Spinal cord (tissue), 10 donors: ENCODE measurements around the gene APEH. TPM values are rescaled to one million over a fixed set of nuclear protein-coding genes. Genes with fewer than 3 reads are reported as not detected.

ENCODE experiments used
- DNase-seq, 6 donors: peaks; one replicate each; pipeline versions ENCODE4 v3.0.0 to v3.0.0-alpha.2; 2013 to 2015; ENCODE audit warnings: low spot score in 6 of 6, low read depth in 4 of 6
- H3K27ac ChIP-seq: one replicate; pipeline ENCODE4 v1.5.1; 2013; ENCODE audit warnings: low read depth, low read length, control low read depth
- H3K27me3 ChIP-seq: one replicate; pipeline ENCODE4 v1.6.1; 2013; ENCODE audit warnings: low read length; ENCODE audit not compliant: control insufficient read depth, insufficient read depth
- H3K36me3 ChIP-seq: one replicate; pipeline ENCODE4 v1.6.1; 2013; ENCODE audit warnings: low read length; ENCODE audit not compliant: control insufficient read depth, insufficient read depth
- H3K4me1 ChIP-seq: one replicate; pipeline ENCODE4 v1.6.1; 2013; ENCODE audit warnings: low read length; ENCODE audit not compliant: control insufficient read depth, insufficient read depth
- H3K4me3 ChIP-seq: one replicate; pipeline ENCODE4 v1.5.1; 2013; ENCODE audit warnings: low read depth, low read length, control low read depth
- H3K9me3 ChIP-seq: one replicate; pipeline ENCODE4 v1.6.1; 2013; ENCODE audit warnings: low read length; ENCODE audit not compliant: control insufficient read depth, insufficient read depth
- WGBS: methylation state at CpG from one replicate; pipeline ENCODE4 v1.1.5; 2013; ENCODE audit warnings: missing lambda C conversion rate; ENCODE audit not compliant: insufficient coverage; 5-methylcytosine and 5-hydroxymethylcytosine counted together
- polyA plus RNA-seq, 2 donors: library from polyadenylated mRNA; unstranded; fragments of 120-200 nt; gene quantifications; one replicate each; pipeline ENCODE4 v1.2.1, GENCODE V29; 2013; ENCODE audit not compliant: insufficient read length in 2 of 2
- total RNA-seq, 2 donors: library from RNA; depleted of rRNA in 1 of 2; stranded (reverse); fragments of 120-200 nt in 1 of 2; fragments of >200 nt in 1 of 2; gene quantifications; one replicate each; pipeline versions ENCODE4 v1.2.3 to v1.2.4, GENCODE V29; 2013 to 2014
- donor health status: healthy.

APEH gene
- total and polyA plus RNA-seq, 4 donors, result 68.3 to 116 (median 104) TPM

DNA sequence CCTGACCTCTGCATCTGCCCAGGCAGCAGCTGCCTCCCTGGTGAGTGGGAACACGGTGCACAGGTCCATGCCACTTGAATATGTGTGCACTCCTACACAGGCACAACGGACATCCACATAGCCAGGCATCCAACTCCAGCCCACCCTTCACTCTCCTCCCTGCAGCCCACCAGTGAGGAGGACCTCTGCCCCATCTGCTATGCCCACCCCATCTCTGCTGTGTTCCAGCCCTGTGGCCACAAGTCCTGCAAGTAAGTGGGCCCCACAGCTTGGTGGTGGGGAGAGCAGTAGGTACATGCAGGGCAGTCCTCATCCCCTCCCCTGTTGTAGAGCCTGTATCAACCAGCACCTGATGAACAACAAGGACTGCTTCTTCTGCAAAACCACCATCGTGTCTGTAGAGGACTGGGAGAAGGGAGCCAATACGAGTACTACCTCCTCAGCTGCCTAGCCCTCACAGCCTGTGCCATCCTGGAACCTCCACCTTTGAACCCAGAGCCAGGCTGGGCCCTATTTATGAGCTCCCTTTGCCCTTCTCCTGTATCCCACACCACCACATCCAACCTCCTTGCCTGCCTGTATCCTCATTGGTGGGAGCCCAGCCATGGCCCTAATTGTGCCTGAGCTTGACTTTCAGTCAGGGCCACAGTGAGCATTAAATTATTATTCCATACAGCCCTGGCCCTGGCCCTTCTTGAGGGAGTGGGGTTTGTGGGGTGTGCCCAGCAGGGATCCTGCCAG is 46.9 kb downstream of the APEH start:
- H3K4me1 ChIP-seq, result peaks cover 60% of the 10 kb centered on the region
- no peaks in the 10 kb centered on the region for H3K27me3 ChIP-seq
- H3K4me3 ChIP-seq, result no peak overlapping the region
- DNase-seq, result no peak
- no peaks in the 10 kb centered on the region for H3K9me3 ChIP-seq
- 80% methylated on average over 3 of the region's 4 CpGs for WGBS
- H3K36me3 ChIP-seq, result peaks cover 77% of the 10 kb centered on the region
- no peak overlapping the region for H3K27ac ChIP-seq

DNA sequence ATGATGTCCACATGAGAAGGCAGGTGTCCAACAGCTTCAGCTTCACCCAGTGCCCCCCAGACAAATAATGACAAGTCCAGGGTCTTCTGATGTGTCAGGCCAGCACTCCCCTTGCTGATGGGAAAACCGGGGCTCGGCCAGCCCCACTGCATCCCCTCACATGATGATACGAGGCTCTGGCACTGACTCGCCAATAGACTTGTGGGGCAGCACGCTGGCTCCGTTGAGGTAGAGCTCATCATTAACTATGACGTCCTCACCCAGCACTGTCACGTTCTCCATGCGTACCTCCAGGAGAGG is 47.4 kb downstream of the APEH start:
- DNase-seq, result no peak
- peaks cover 60% of the 10 kb centered on the region for H3K4me1 ChIP-seq

DNA sequence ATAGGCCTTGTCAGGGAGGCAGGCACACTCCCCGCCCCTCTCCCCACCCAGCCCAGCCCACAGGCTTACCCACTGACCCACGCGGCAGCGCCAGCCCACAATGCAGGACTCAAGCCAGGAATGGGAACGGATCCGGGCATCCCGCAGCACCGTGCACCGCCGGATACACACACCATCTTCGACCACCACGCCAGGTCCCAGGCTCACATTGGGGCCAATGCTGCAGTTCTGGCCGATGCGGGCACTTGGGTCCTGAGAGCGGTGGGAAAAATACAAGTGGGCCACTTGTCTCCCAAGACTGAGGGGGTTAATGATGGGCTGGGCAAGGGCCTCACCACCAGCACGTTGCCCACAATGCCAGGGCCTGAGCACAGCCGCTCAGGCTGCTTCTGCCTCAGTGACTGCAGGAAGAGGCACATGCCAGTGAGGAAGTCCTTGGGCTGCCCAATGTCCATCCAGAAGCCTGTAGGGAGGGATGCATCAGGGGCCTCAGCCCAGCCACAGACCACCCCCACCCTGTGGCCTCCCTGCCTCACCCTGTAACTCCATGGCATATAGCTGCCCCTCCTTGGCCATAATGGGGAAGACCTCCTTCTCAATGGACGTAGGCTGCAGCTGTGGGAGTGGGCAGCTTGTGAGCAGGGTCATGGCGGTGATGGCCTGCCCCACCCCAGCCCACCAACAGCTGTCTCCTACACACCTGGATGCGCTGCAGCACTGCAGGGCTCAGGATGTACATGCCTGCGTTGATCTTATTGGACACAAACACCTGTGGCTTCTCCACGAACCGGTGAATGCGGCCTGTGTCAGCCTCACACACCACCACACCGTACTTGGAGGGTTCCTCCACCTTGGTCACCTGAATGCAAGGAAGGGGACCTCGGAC is 48.0 kb downstream of the APEH start:
- Histone ChIP-seq H3K4me3 (no peak overlapping the region), H3K36me3 (peaks cover 77% of the 10 kb centered on the region), H3K9me3 (no peaks in the 10 kb centered on the region), H3K27me3 (no peaks in the 10 kb centered on the region), H3K27ac (no peak overlapping the region), H3K4me1 (peaks cover 61% of the 10 kb centered on the region)
- no peak for DNase-seq
- 90% methylated on average over 24 of the region's 26 CpGs for WGBS

More for the DNA sequence above, 47.4 kb downstream of the APEH start:
- Histone ChIP-seq H3K27ac (no peak overlapping the region), H3K36me3 (peaks cover 77% of the 10 kb centered on the region), H3K27me3 (no peaks in the 10 kb centered on the region), H3K9me3 (no peaks in the 10 kb centered on the region), H3K4me3 (no peak overlapping the region)
- 91% methylated on average over 9 of the region's 9 CpGs for WGBS

DNA sequence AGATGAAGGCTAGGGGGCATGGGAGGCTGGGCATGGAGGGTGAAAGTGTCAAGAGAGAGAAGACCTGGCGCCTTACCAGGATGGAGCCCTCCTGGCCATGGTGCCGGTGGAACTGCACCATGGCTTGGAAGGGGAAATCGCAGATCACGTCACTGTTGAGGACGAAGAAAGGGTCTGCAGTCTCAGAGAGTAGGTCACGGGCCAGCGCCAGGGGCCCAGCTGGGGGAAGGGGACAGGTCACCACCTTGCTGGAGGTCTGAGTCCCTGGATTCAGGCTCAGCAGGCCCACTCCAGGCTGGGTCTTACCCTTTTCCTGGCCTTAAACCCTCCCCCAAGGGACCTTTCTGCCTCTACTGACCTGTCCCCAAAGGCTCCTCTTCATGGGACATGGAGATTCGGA is 48.7 kb downstream of the APEH start:
- H3K36me3 ChIP-seq, result peaks cover 77% of the 10 kb centered on the region
- peak overlapping the region; percentile 88 for H3K4me3 ChIP-seq
- no peaks in the 10 kb centered on the region for H3K27me3 ChIP-seq
- WGBS, result 77% methylated on average over 8 of the region's 8 CpGs
- H3K27ac ChIP-seq, result peak overlapping the region; percentile 78
- no peaks in the 10 kb centered on the region for H3K9me3 ChIP-seq
- DNase-seq, result no peak
- H3K4me1 ChIP-seq, result peaks cover 62% of the 10 kb centered on the region

DNA sequence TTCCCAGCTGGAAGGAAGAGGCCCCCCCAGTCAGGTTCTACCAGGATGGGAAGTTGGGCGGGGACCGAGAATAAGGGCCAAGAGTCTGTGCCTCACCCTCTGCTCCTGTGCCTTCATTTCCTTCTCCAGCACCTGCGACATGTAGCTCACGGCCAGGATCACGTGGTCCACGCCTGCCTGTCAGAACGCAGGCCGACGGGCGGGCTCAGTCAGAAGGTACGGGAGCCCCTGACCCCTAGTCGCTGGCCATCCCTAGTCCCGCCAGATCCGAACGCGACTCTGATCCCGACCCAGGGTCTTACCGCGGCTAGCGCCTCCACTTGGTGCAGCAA is 49.1 kb downstream of the APEH start:
- 4% methylated on average over 20 of the region's 20 CpGs for WGBS
- Histone ChIP-seq H3K36me3 (peaks cover 77% of the 10 kb centered on the region), H3K9me3 (no peaks in the 10 kb centered on the region), H3K4me1 (peaks cover 58% of the 10 kb centered on the region), H3K4me3 (peak overlapping the region; percentile 88), H3K27me3 (no peaks in the 10 kb centered on the region), H3K27ac (peak overlapping the region; percentile 78)
- peak in 2 of 6 donors; percentile 55 to 79 for DNase-seq

DNA sequence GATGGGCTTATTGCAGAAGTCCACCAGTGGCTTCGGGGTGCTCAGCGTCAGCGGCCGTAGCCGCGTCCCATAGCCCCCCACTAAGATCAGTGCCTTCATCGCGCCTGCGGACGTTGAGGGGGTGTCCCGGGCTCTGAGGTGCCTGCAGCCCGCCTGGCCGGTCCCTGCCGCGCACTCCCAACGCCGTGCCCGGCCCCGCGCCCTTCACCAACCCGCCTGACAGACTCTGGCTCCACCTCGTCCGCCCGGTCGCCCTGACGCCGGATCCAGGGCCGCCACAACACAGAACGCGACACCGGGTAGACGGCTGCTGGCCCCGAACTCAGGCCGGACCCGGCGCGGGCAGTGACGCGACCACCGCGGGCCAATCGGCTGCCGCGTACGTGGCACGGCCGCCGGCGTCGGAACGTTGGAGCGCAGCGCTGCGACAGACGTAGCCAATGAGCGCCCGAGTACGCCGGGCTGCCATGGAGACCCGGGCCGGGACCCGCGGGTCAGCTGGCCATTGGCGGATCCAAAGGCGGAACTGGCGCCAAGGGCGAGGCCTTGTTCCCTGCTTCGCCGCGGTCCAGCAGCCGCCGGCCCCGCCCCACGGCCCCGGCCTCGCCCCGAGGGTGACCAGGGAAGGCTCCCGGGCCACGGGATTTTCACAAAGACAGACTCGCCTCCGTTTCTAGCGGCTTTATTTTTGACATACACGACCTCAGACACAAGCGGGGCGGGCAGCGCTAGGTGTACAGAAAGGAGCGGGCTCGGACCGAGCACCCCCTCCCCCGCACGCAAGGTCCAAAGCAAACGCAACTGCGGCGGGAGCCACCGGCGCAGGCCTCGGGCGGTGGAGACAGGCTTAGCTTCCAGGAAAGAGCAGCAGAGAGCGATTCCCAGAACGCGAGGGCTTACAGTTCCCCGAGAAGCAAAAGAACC is 49.7 kb downstream of the APEH start, which contains the start of gene GMPPB:
Gene GMPPB, minus strand, starts transcription at position 324 of the 924 bp plus-strand sequence. Its CDS starts 225 bp downstream, at position 99.
- under 1% methylated on average over 102 of the region's 102 CpGs for WGBS
- Histone ChIP-seq H3K9me3 (no peaks in the 10 kb centered on the region), H3K36me3 (peaks cover 75% of the 10 kb centered on the region), H3K27ac (peak within 1 kb of the TSS; percentile 82), H3K4me1 (peaks cover 52% of the 10 kb centered on the region), H3K4me3 (peak within 1 kb of the TSS; percentile 88), H3K27me3 (no peaks in the 10 kb centered on the region)
- peak; percentile 76 to 98 (median 87) for DNase-seq

DNA sequence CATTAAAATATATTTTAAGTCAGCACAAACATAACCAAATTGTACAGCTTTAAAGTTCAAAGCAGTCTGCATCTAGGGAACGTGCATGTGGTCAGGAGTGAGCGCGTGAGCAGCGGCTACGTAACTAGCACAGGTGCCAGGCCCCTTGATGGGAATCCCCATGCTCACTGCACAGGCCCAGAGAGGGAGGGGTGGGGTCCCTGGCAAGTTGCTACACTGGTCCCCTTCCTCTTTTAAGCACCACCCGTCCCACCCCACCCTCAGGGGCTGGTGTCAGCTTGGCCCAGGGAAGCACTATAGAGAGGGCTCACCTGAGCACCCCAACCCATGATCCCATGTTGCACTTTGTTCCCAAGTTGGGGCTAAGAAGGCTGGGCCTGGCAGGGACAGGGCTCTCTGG is 50.4 kb downstream of the APEH start:
- Histone ChIP-seq H3K36me3 (peaks cover 76% of the 10 kb centered on the region), H3K27me3 (no peaks in the 10 kb centered on the region), H3K4me3 (peak overlapping the region; percentile 44), H3K27ac (peak overlapping the region; percentile 82), H3K9me3 (no peaks in the 10 kb centered on the region), H3K4me1 (peaks cover 45% of the 10 kb centered on the region)
- WGBS, result no CpG with 5 or more reads among the region's 6 CpGs
- DNase-seq, result no peak

DNA sequence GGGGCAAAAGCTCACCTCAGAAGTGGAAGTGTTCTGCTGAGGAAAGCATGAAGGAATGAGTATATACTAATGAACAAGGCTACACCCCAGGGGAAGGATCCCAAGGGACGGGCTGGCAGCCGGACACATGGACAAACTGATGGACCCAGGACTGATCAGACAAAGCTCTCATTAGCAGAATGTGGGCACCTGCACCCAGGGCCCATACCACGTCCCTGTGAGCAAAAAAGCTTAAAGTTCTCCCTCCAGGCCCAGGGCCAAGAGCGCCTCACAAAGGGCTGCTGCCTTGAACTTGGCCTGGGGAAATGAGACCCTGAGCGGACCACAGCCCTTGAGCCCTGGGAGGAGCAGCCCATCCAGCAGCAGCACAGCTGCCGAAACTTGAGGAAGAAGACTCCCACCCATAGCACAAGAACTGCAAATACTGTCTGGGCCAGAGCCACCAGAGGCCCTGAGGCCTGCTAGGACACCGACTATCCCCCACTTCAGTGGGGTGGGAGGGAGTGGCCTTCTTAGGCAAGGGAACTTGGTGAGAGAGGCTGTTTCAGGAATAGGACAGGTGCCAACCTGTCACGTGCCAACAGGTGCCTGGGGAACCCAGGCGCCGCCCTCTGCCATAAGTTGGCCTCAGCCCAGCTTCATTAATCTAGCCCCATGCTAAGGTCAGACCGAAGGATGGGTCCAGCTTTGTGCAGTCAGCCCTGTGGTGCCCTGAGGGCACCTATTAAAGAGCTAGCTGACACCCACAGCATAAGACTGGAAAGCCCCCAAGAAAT is 51.9 kb downstream of the APEH start:
- Histone ChIP-seq H3K9me3 (no peaks in the 10 kb centered on the region), H3K27me3 (no peaks in the 10 kb centered on the region), H3K4me1 (peaks cover 34% of the 10 kb centered on the region), H3K4me3 (no peak overlapping the region), H3K36me3 (peaks cover 79% of the 10 kb centered on the region), H3K27ac (no peak overlapping the region)
- 90% methylated on average over 8 of the region's 11 CpGs for WGBS
- DNase-seq, result no peak
